MCF 10A (cell line): ENCODE data around the gene DNAJC11. TPM values are rescaled to one million over a fixed set of nuclear protein-coding genes. Genes with fewer than 3 reads are reported as not detected.

Experiments used
- BruUV-seq: library from RNA; stranded (reverse); fragments of 400-500 nt; replicated peaks from 2 replicates; lab custom pipeline; 2021; lab: Mats Ljungman, UMichigan
- CTCF ChIA-PET: fragments of 300-600 bp; sonication (Branson Sonifier 250); formaldehyde crosslinking; extraction: SDS; loops from one replicate; lab custom pipeline; 2021; ENCODE audit warnings: antibody characterized with exemption, inconsistent platforms; lab: Yijun Ruan, JAX
- POLR2A ChIA-PET: fragments of 300-600, 350-650 bp; sonication (Branson Sonifier 250); formaldehyde crosslinking; extraction: SDS; loops from one replicate; lab custom pipeline; 2020; ENCODE audit warnings: antibody characterized with exemption, inconsistent platforms; lab: Yijun Ruan, JAX
- DNase-seq: peaks from one replicate; pipeline ENCODE4 v3.0.0-alpha.2; 2018; ENCODE audit not compliant: unreplicated experiment
- H3K27ac Mint-ChIP-seq: one replicate; pipeline ENCODE4 v1.8.0; 2022; ENCODE audit warnings: mild to moderate bottlenecking, low read depth, mixed read lengths; ENCODE audit not compliant: unreplicated experiment
- H3K27me3 Mint-ChIP-seq: one replicate; pipeline ENCODE4 v1.8.0; 2022; ENCODE audit warnings: mixed read lengths; ENCODE audit not compliant: insufficient read depth, unreplicated experiment
- H3K36me3 Mint-ChIP-seq: one replicate; pipeline ENCODE4 v1.8.0; 2022; ENCODE audit warnings: mild to moderate bottlenecking, moderate library complexity, mixed read lengths; ENCODE audit not compliant: insufficient read depth, unreplicated experiment
- H3K4me1 Mint-ChIP-seq: one replicate; pipeline ENCODE4 v1.8.0; 2022; ENCODE audit warnings: mixed read lengths; ENCODE audit not compliant: insufficient read depth, unreplicated experiment
- H3K4me3 Mint-ChIP-seq: one replicate; pipeline ENCODE4 v1.8.0; 2022; ENCODE audit warnings: mild to moderate bottlenecking, moderate library complexity, mixed read lengths; ENCODE audit not compliant: unreplicated experiment
- H3K9me3 Mint-ChIP-seq: one replicate; pipeline ENCODE4 v1.8.0; 2022; ENCODE audit warnings: mixed read lengths; ENCODE audit not compliant: unreplicated experiment
- intact Hi-C: fragments of 100-400 bp; cut with micrococcal nuclease; formaldehyde crosslinking; loops from 2 replicates; pipeline ENCODE4 v1.14.1; 2022
- total RNA-seq: library from RNA; stranded (reverse); gene quantifications from 2 replicates; pipeline ENCODE4 v1.2.3, GENCODE V29; 2022
- TF ChIP-seq, protein P1 (sequence below): fragments of 200-600 bp; IDR thresholded peaks from one replicate; pipeline ENCODE4 v1.8.0; 2022; ENCODE audit warnings: antibody characterized with exemption, mild to moderate bottlenecking; ENCODE audit not compliant: unreplicated experiment

Gene DNAJC11
- total RNA-seq, 1 experiment from 2014 or later: 76.1 TPM

- Mint-ChIP-seq H3K27ac (no peak overlapping the region), H3K36me3 (no peaks in the 10 kb centered on the region), H3K4me1 (peaks cover 12% of the 10 kb centered on the region), H3K27me3 (no peaks in the 10 kb centered on the region), H3K4me3 (no peak overlapping the region), H3K9me3 (no peaks in the 10 kb centered on the region)
- ChIA-PET POLR2A (interaction anchor here (0.7 to 5.2 kb wide), 3 partner anchors 38 to 68 kb away, joined by 3 to 23 read pairs (median 3); partner anchors contain the start of gene CAMTA1), CTCF (interaction anchor here (0.6 to 2.8 kb wide), 4 partner anchors 18 to 343 kb away, joined by 3 to 12 read pairs (median 4); no protein-coding TSS in a partner anchor)
- BruUV-seq: no TSS peak
- intact Hi-C loops: no loop called here
- DNase-seq: no peak
- TF ChIP-seq, protein P1, sequence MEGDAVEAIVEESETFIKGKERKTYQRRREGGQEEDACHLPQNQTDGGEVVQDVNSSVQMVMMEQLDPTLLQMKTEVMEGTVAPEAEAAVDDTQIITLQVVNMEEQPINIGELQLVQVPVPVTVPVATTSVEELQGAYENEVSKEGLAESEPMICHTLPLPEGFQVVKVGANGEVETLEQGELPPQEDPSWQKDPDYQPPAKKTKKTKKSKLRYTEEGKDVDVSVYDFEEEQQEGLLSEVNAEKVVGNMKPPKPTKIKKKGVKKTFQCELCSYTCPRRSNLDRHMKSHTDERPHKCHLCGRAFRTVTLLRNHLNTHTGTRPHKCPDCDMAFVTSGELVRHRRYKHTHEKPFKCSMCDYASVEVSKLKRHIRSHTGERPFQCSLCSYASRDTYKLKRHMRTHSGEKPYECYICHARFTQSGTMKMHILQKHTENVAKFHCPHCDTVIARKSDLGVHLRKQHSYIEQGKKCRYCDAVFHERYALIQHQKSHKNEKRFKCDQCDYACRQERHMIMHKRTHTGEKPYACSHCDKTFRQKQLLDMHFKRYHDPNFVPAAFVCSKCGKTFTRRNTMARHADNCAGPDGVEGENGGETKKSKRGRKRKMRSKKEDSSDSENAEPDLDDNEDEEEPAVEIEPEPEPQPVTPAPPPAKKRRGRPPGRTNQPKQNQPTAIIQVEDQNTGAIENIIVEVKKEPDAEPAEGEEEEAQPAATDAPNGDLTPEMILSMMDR: no peak
Observed at GRCh38 chr1:6723621-6724428, 22.2 kb upstream of the DNAJC11 start.

- BruUV-seq: no TSS peak
- ChIA-PET CTCF (interaction anchor here (0.9 to 1.5 kb wide), 2 partner anchors 9 to 10 kb away, joined by 3 to 6 read pairs; partner anchors contain the start of gene DNAJC11), POLR2A (no interaction called here)
- intact Hi-C loops: no loop called here
- DNase-seq: no peak
- H3K36me3 Mint-ChIP-seq: no peaks in the 10 kb centered on the region
- H3K27ac Mint-ChIP-seq: no peak overlapping the region
- no peak overlapping the region for H3K4me3 Mint-ChIP-seq
- peaks cover 31% of the 10 kb centered on the region for H3K27me3 Mint-ChIP-seq
- TF ChIP-seq, protein P1: no peak
- H3K9me3 Mint-ChIP-seq: peaks cover 8% of the 10 kb centered on the region
- H3K4me1 Mint-ChIP-seq: no peaks in the 10 kb centered on the region
Observed at GRCh38 chr1:6711174-6711573, 9.6 kb upstream of the DNAJC11 start.

- Mint-ChIP-seq H3K4me3 (no peak overlapping the region), H3K9me3 (no peaks in the 10 kb centered on the region), H3K27ac (no peak overlapping the region), H3K36me3 (no peaks in the 10 kb centered on the region), H3K27me3 (peaks cover 31% of the 10 kb centered on the region), H3K4me1 (peaks cover 9% of the 10 kb centered on the region)
- ChIA-PET POLR2A (interaction anchor here (1.1 kb wide), 1 partner anchor 80 kb away, joined by 3 read pairs; the partner anchor contains the start of gene CAMTA1), CTCF (interaction anchor here (1.3 kb wide), 1 partner anchor 15 kb away, joined by 4 read pairs; no protein-coding TSS in a partner anchor)
- intact Hi-C loops: no loop called here
- TF ChIP-seq, protein P1: no peak
- no TSS peak for BruUV-seq
- DNase-seq: no peak
Observed at GRCh38 chr1:6704746-6705145, 3.1 kb upstream of the DNAJC11 start.

GRCh38 chr1:6703016-6703415 is 1.4 kb upstream of the DNAJC11 start:
- Mint-ChIP-seq H3K27me3 (peaks cover 16% of the 10 kb centered on the region), H3K36me3 (peaks cover 6% of the 10 kb centered on the region), H3K4me3 (peak overlapping the region; percentile 83), H3K27ac (no peak overlapping the region), H3K4me1 (peaks cover 10% of the 10 kb centered on the region), H3K9me3 (no peaks in the 10 kb centered on the region)
- ChIA-PET POLR2A (no interaction called here), CTCF (interaction anchor here (0.6 to 0.7 kb wide), 2 partner anchors 62 to 493 kb away, joined by 3 read pairs; no protein-coding TSS in a partner anchor)
- BruUV-seq: no TSS peak
- intact Hi-C loops: no loop called here
- TF ChIP-seq, protein P1: no peak
- DNase-seq: no peak
